ENCODE results near the gene CCL15. TPM values are rescaled to one million over a fixed set of nuclear protein-coding genes. Genes with fewer than 3 reads are reported as not detected.

CCL15 gene, protein sequence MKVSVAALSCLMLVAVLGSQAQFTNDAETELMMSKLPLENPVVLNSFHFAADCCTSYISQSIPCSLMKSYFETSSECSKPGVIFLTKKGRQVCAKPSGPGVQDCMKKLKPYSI
- polyA plus RNA-seq (2012; ENCODE audit: insufficient read depth, insufficient read length, low read depth) = not detected

GRCh38 chr17:36001110-36001771 lies at the start of gene CCL15:
Gene CCL15, minus strand, starts transcription at chr17:36001553. Its CDS starts 61 bp downstream, at chr17:36001492.
- TF ChIP-seq CTCF (IDR thresholded peaks at IDR 0.05; ENCODE audit: low read depth, low read length) = no peak
- H3K36me3 ChIP-seq = no peaks in the 10 kb centered on the region
- H3K27me3 ChIP-seq = peaks cover 20% of the 10 kb centered on the region
- H3K9me3 ChIP-seq = no peaks in the 10 kb centered on the region
- H3K4me3 ChIP-seq (ENCODE audit: low read depth, low read length) = no peak within 1 kb of the TSS
- H3K4me1 ChIP-seq = no peaks in the 10 kb centered on the region
- DNase-seq = no peak

GRCh38 chr17:36049643-36050042 lies 48.3 kb upstream of the CCL15 start:
- no peak overlapping the region for H3K4me3 ChIP-seq (ENCODE audit: low read depth, low read length)
- H3K27me3 ChIP-seq = peaks cover 6% of the 10 kb centered on the region; the same call in 1 of the 2 replicates
- DNase-seq = no peak
- no peak for TF ChIP-seq CTCF (IDR thresholded peaks at IDR 0.05; ENCODE audit: low read depth, low read length)
- H3K36me3 ChIP-seq = no peaks in the 10 kb centered on the region
- no peaks in the 10 kb centered on the region for H3K4me1 ChIP-seq
- no peaks in the 10 kb centered on the region for H3K9me3 ChIP-seq

- TF ChIP-seq CTCF (IDR thresholded peaks at IDR 0.05; ENCODE audit: low read depth, low read length) = no peak
- Histone ChIP-seq H3K36me3 (no peaks in the 10 kb centered on the region), H3K4me3 (ENCODE audit: low read depth, low read length) (no peak overlapping the region), H3K27me3 (no peaks in the 10 kb centered on the region), H3K4me1 (no peaks in the 10 kb centered on the region), H3K9me3 (no peaks in the 10 kb centered on the region)
- DNase-seq = no peak
Measured at GRCh38 chr17:36048066-36048465, 46.7 kb upstream of the CCL15 start.

- no peak for TF ChIP-seq CTCF (IDR thresholded peaks at IDR 0.05; ENCODE audit: low read depth, low read length)
- Histone ChIP-seq H3K36me3 (no peaks in the 10 kb centered on the region), H3K4me3 (ENCODE audit: low read depth, low read length) (no peak overlapping the region), H3K4me1 (no peaks in the 10 kb centered on the region), H3K9me3 (no peaks in the 10 kb centered on the region), H3K27me3 (peaks cover 41% of the 10 kb centered on the region)
- DNase-seq = no peak
Measured at GRCh38 chr17:36036235-36036634, 34.9 kb upstream of the CCL15 start.

DNA sequence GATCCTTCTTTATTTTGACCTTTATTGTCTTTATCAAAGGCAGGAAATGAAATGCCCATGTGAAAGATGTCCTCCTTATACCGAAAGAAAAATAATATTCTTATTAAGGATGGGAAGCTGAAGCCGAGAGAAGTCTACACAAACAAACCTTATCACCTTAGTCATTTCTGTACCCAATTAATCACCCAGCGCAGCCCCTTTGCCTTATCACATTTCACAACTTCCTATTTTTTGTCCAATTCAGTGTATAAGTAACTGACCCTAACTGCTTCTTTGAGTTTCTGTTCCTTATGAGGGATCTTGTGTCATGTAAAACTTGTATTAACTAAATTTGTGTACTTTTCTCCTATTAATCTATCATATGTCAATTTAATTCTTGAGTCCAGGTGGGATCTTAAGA lies 32.8 kb upstream of the CCL15 start:
- Histone ChIP-seq H3K27me3 (peaks cover 37% of the 10 kb centered on the region), H3K36me3 (no peaks in the 10 kb centered on the region), H3K4me3 (ENCODE audit: low read depth, low read length) (no peak overlapping the region), H3K9me3 (no peaks in the 10 kb centered on the region), H3K4me1 (no peaks in the 10 kb centered on the region)
- DNase-seq = no peak
- TF ChIP-seq CTCF (IDR thresholded peaks at IDR 0.05; ENCODE audit: low read depth, low read length) = no peak

- Histone ChIP-seq H3K4me1 (no peaks in the 10 kb centered on the region), H3K36me3 (no peaks in the 10 kb centered on the region), H3K4me3 (ENCODE audit: low read depth, low read length) (no peak overlapping the region), H3K27me3 (peaks cover 47% of the 10 kb centered on the region), H3K9me3 (no peaks in the 10 kb centered on the region)
- DNase-seq = no peak
- TF ChIP-seq CTCF (IDR thresholded peaks at IDR 0.05; ENCODE audit: low read depth, low read length) = no peak
Measured at GRCh38 chr17:36030956-36031355, 29.6 kb upstream of the CCL15 start.
